ENCODE results near the gene LAX1.

Gene LAX1

GRCh38 chr1:203813581-203814341 lies 48.8 kb downstream of the LAX1 start:
- no peaks in the 10 kb centered on the region for H3K27me3 Mint-ChIP-seq
- intact Hi-C loops (cut with micrococcal nuclease), result no loop called here
- no peak overlapping the region for H3K4me3 Mint-ChIP-seq
- no peaks in the 10 kb centered on the region for H3K4me1 Mint-ChIP-seq (ENCODE audit: low read depth)
- H3K9me3 Mint-ChIP-seq, result no peaks in the 10 kb centered on the region
- H3K27ac Mint-ChIP-seq, result no peak overlapping the region
- H3K36me3 Mint-ChIP-seq (ENCODE audit: low read depth), result peaks cover 82% of the 10 kb centered on the region

GRCh38 chr1:203818399-203818798 lies 53.4 kb downstream of the LAX1 start:
- intact Hi-C loops (cut with micrococcal nuclease), result no loop called here
- no peak overlapping the region for H3K27ac Mint-ChIP-seq
- H3K27me3 Mint-ChIP-seq, result no peaks in the 10 kb centered on the region
- no peak overlapping the region for H3K4me3 Mint-ChIP-seq
- H3K9me3 Mint-ChIP-seq, result no peaks in the 10 kb centered on the region
- peaks cover 83% of the 10 kb centered on the region for H3K36me3 Mint-ChIP-seq (ENCODE audit: low read depth)
- H3K4me1 Mint-ChIP-seq (ENCODE audit: low read depth), result peaks cover 7% of the 10 kb centered on the region

GRCh38 chr1:203823306-203823705 lies 58.3 kb downstream of the LAX1 start:
- intact Hi-C loops (cut with micrococcal nuclease), result no loop called here
- H3K27ac Mint-ChIP-seq, result no peak overlapping the region
- H3K4me1 Mint-ChIP-seq (ENCODE audit: low read depth), result peaks cover 12% of the 10 kb centered on the region
- peaks cover 94% of the 10 kb centered on the region for H3K36me3 Mint-ChIP-seq (ENCODE audit: low read depth)
- no peaks in the 10 kb centered on the region for H3K9me3 Mint-ChIP-seq
- H3K4me3 Mint-ChIP-seq, result no peak overlapping the region
- no peaks in the 10 kb centered on the region for H3K27me3 Mint-ChIP-seq
